Stimulated activated CD4-positive, alpha-beta T cell treated with anti-CD3 and anti-CD28 coated beads, Interleukin-2, amount 100 ng/mL, for 48 hours (primary cell): Measurements from ENCODE around the gene MREG.
"Not testable (repeated sequence)": the region's sequence is repeated elsewhere in the genome, so short reads cannot be mapped to it uniquely, and the experiment has no call there.

Experiments used
- DNase-seq, 2 donors: peaks; one replicate each; pipeline ENCODE4 v3.0.0-alpha.2; 2020

The MREG gene

GRCh38 chr2:215952860-215953637 lies 60.3 kb downstream of the MREG start:
- DNase-seq, result no peak

- DNase-seq, result no peak
Observed at GRCh38 chr2:215951558-215951957, 61.8 kb downstream of the MREG start.

GRCh38 chr2:215949991-215950404 lies 63.4 kb downstream of the MREG start:
- DNase-seq, result no peak

- no peak for DNase-seq
Observed at GRCh38 chr2:215948051-215948450, 65.3 kb downstream of the MREG start.

GRCh38 chr2:215946586-215946985 lies 66.8 kb downstream of the MREG start:
- no peak for DNase-seq

GRCh38 chr2:215942194-215942593 lies 71.2 kb downstream of the MREG start:
- no peak for DNase-seq

- no peak for DNase-seq
Observed at GRCh38 chr2:215941726-215942125, 71.6 kb downstream of the MREG start.

- no peak for DNase-seq
Observed at GRCh38 chr2:215940645-215941184, 72.6 kb downstream of the MREG start.

GRCh38 chr2:215937190-215937589 lies 76.2 kb downstream of the MREG start:
- DNase-seq, result no peak

GRCh38 chr2:215933151-215933550 lies 80.2 kb downstream of the MREG start:
- DNase-seq, result no peak

GRCh38 chr2:215931256-215931903 lies 82.0 kb downstream of the MREG start:
- peak; percentile 53 to 60 for DNase-seq

- DNase-seq, result no peak
Observed at GRCh38 chr2:215930505-215931253, 82.7 kb downstream of the MREG start.

- no peak for DNase-seq
Observed at GRCh38 chr2:215929602-215930335, 83.6 kb downstream of the MREG start.

- DNase-seq, result no peak
Observed at GRCh38 chr2:215928086-215928485, 85.3 kb downstream of the MREG start.

- DNase-seq, result not testable (repeated sequence)
Observed at GRCh38 chr2:215926992-215927391, 86.4 kb downstream of the MREG start.

GRCh38 chr2:215921895-215922294 lies 91.5 kb downstream of the MREG start:
- DNase-seq, result no peak

GRCh38 chr2:215920244-215921100 lies 92.9 kb downstream of the MREG start:
- DNase-seq, result peak; percentile 44 to 49

- no peak for DNase-seq
Observed at GRCh38 chr2:215919624-215920243, 93.6 kb downstream of the MREG start.

- DNase-seq, result no peak
Observed at GRCh38 chr2:215918901-215919599, 94.3 kb downstream of the MREG start.

GRCh38 chr2:215917953-215918620 lies 95.3 kb downstream of the MREG start:
- DNase-seq, result no peak
